CD4-positive, alpha-beta T cell (primary cell): ENCODE results near the gene ZCCHC7. TPM values are rescaled to one million over a fixed set of nuclear protein-coding genes. Genes with fewer than 3 reads are reported as not detected.

Source experiments
- ATAC-seq: fragments of 200-7000 bp; cut with Tn5 transposase; one replicate; pipeline ENCODE4 v1.10.0; 2022; ENCODE audit warnings: mild to moderate bottlenecking; ENCODE audit not compliant: poor library complexity
- CTCF ChIA-PET: fragments of 350-600 bp; sonication (Branson Sonifier 250); formaldehyde crosslinking; loops from one replicate; lab custom pipeline; 2021; ENCODE audit warnings: antibody characterized with exemption, inconsistent platforms; lab: Charles Lee
- POLR2A ChIA-PET: fragments of 350-600 bp; sonication (Branson Sonifier 250); formaldehyde crosslinking; loops from one replicate; lab custom pipeline; 2021; ENCODE audit warnings: antibody characterized with exemption, inconsistent platforms; lab: Charles Lee
- DNase-seq, 14 experiments: peaks; one replicate each; pipeline ENCODE4 v3.0.0-alpha.2; 2013 to 2020; ENCODE audit warnings: mixed read lengths in 2 of 14
- H3K27ac ChIP-seq, 2 donors: one replicate each; pipeline versions ENCODE4 v1.5.1 to v1.7.0; 2013; ENCODE audit warnings: low read length in 2 of 2, low read depth in 1 of 2, mild to moderate bottlenecking in 1 of 2
- H3K27me3 ChIP-seq, 2 experiments: 1 replicate in 1 of 2; 2 replicates in 1 of 2; pipeline versions ENCODE4 v1.6.1 to v1.7.0; 2013; ENCODE audit warnings: low read length in 2 of 2, control low read depth in 1 of 2, mild to moderate bottlenecking in 1 of 2, moderate library complexity in 1 of 2; ENCODE audit not compliant: insufficient read depth in 2 of 2, control insufficient read depth in 1 of 2
- H3K36me3 ChIP-seq: one replicate; pipeline ENCODE4 v1.6.1; 2013; ENCODE audit warnings: low read length, control low read depth; ENCODE audit not compliant: insufficient read depth
- H3K4me1 ChIP-seq: one replicate; pipeline ENCODE4 v1.6.1; 2013; ENCODE audit warnings: low read length, control low read depth; ENCODE audit not compliant: insufficient read depth
- H3K4me3 ChIP-seq: one replicate; pipeline ENCODE4 v1.5.1; 2013; ENCODE audit warnings: mild to moderate bottlenecking, low read length, moderate library complexity
- H3K9me3 ChIP-seq, 2 experiments: 1 replicate in 1 of 2; 2 replicates in 1 of 2; pipeline versions ENCODE4 v1.6.1 to v1.7.0; 2013; ENCODE audit warnings: low read length in 2 of 2, mild to moderate bottlenecking in 2 of 2, control low read depth in 1 of 2, moderate library complexity in 1 of 2; ENCODE audit not compliant: control insufficient read depth in 1 of 2, insufficient read depth in 1 of 2
- H3K27ac Mint-ChIP-seq: one replicate; pipeline ENCODE4 v1.8.0; 2020; ENCODE audit warnings: mixed read lengths
- H3K27me3 Mint-ChIP-seq: one replicate; pipeline ENCODE4 v1.8.0; 2021; ENCODE audit warnings: mixed read lengths
- H3K36me3 Mint-ChIP-seq: one replicate; pipeline ENCODE4 v1.8.0; 2021; ENCODE audit warnings: low read depth, mixed read lengths
- H3K4me1 Mint-ChIP-seq: one replicate; pipeline ENCODE4 v1.8.0; 2021; ENCODE audit warnings: low read depth, mixed read lengths
- H3K4me3 Mint-ChIP-seq: one replicate; pipeline ENCODE4 v1.8.0; 2020; ENCODE audit warnings: mild to moderate bottlenecking, mixed read lengths
- H3K9me3 Mint-ChIP-seq: one replicate; pipeline ENCODE4 v1.8.0; 2020; ENCODE audit warnings: mixed read lengths
- CTCF ChIP-seq: fragments of 200-600 bp; IDR thresholded peaks from one replicate; pipeline ENCODE4 v1.8.0; 2022; ENCODE audit warnings: antibody characterized with exemption, mild to moderate bottlenecking
- intact Hi-C, 2 experiments: fragments of 100-400 bp; cut with DNase I in 1 of 2; cut with micrococcal nuclease in 1 of 2; formaldehyde crosslinking; loops; one replicate each; pipeline versions ENCODE4 v1.15.1 to v1.9.0; 2023 to 2025; cut with DNase I, micrococcal nuclease
- total RNA-seq, 174 experiments: library from RNA in 2 of 174; stranded (reverse) in 2 of 174; gene quantifications; one replicate each; pipeline ENCODE4 v1.2.3 and lab custom pipeline; 2021 to 2026

ZCCHC7 gene
- total RNA-seq, 2 experiments from 2014 or later, result 40.7 to 41.0 TPM

GRCh38 chr9:37126214-37126788, 5.9 kb downstream of the ZCCHC7 start:
- no peak for TF ChIP-seq CTCF
- no peak overlapping the region for H3K4me3 Mint-ChIP-seq
- H3K27me3 ChIP-seq, result no peaks in the 10 kb centered on the region
- H3K4me1 ChIP-seq, result peaks cover 18% of the 10 kb centered on the region
- ChIA-PET POLR2A (interaction anchor here (0.8 kb wide), 1 partner anchor 20 kb away, joined by 4 read pairs; no protein-coding TSS in a partner anchor), CTCF (no interaction called here)
- peaks cover 22% of the 10 kb centered on the region for H3K36me3 ChIP-seq
- DNase-seq, result no peak
- no peak overlapping the region for H3K27ac ChIP-seq
- no peak for ATAC-seq
- H3K36me3 Mint-ChIP-seq, result peaks cover 8% of the 10 kb centered on the region
- H3K27me3 Mint-ChIP-seq, result no peaks in the 10 kb centered on the region
- no peak overlapping the region for H3K4me3 ChIP-seq
- H3K27ac Mint-ChIP-seq, result no peak overlapping the region
- intact Hi-C loops, result loop anchor here in 1 of 2 experiments (10.0 kb wide), 1 partner anchor 362 kb away; no protein-coding TSS in a partner anchor
- H3K4me1 Mint-ChIP-seq, result peaks cover 29% of the 10 kb centered on the region
- no peaks in the 10 kb centered on the region for H3K9me3 ChIP-seq
- no peaks in the 10 kb centered on the region for H3K9me3 Mint-ChIP-seq

GRCh38 chr9:37127018-37127417, 6.6 kb downstream of the ZCCHC7 start:
- ChIA-PET POLR2A (interaction anchor here (0.8 kb wide), 1 partner anchor 19 kb away, joined by 4 read pairs; no protein-coding TSS in a partner anchor), CTCF (no interaction called here)
- H3K27ac ChIP-seq, result no peak overlapping the region
- no peaks in the 10 kb centered on the region for H3K27me3 Mint-ChIP-seq
- peaks cover 10% of the 10 kb centered on the region for H3K36me3 Mint-ChIP-seq
- DNase-seq, result no peak
- peaks cover 15% of the 10 kb centered on the region for H3K4me1 ChIP-seq
- peaks cover 29% of the 10 kb centered on the region for H3K4me1 Mint-ChIP-seq
- no peaks in the 10 kb centered on the region for H3K9me3 ChIP-seq
- H3K4me3 Mint-ChIP-seq, result no peak overlapping the region
- intact Hi-C loops, result loop anchor here in 1 of 2 experiments (10.0 kb wide), 1 partner anchor 362 kb away; no protein-coding TSS in a partner anchor
- ATAC-seq, result no peak
- TF ChIP-seq CTCF, result no peak
- H3K27me3 ChIP-seq, result no peaks in the 10 kb centered on the region
- H3K9me3 Mint-ChIP-seq, result no peaks in the 10 kb centered on the region
- H3K27ac Mint-ChIP-seq, result no peak overlapping the region
- no peak overlapping the region for H3K4me3 ChIP-seq
- H3K36me3 ChIP-seq, result peaks cover 24% of the 10 kb centered on the region

GRCh38 chr9:37128051-37128450, 7.7 kb downstream of the ZCCHC7 start:
- no peak for ATAC-seq
- Mint-ChIP-seq H3K4me1 (peaks cover 25% of the 10 kb centered on the region), H3K36me3 (peaks cover 18% of the 10 kb centered on the region), H3K4me3 (no peak overlapping the region), H3K27me3 (no peaks in the 10 kb centered on the region), H3K9me3 (no peaks in the 10 kb centered on the region), H3K27ac (no peak overlapping the region)
- no peak overlapping the region for H3K27ac ChIP-seq
- POLR2A ChIA-PET, result interaction anchor here (1.0 kb wide), 1 partner anchor 10 kb away, joined by 3 read pairs; no protein-coding TSS in a partner anchor
- CTCF ChIA-PET, result no interaction called here
- H3K36me3 ChIP-seq, result peaks cover 30% of the 10 kb centered on the region
- no peak for DNase-seq
- H3K9me3 ChIP-seq, result no peaks in the 10 kb centered on the region
- peaks cover 10% of the 10 kb centered on the region for H3K4me1 ChIP-seq
- no peak overlapping the region for H3K4me3 ChIP-seq
- no peak for TF ChIP-seq CTCF
- intact Hi-C loops, result loop anchor here in 1 of 2 experiments (10.0 kb wide), 1 partner anchor 363 kb away; no protein-coding TSS in a partner anchor
- H3K27me3 ChIP-seq, result no peaks in the 10 kb centered on the region
